NCI-H510A treated with DMSO at 0.1 percent for 48 hours (cell line): ENCODE measurements around the gene FGF22.
A peak's percentile ranks its signal among the peaks of the same experiment; 100 is the strongest.
"Not testable (repeated sequence)": the region's sequence is repeated elsewhere in the genome, so short reads cannot be mapped to it uniquely, and the experiment has no call there.

ENCODE experiments used
- DNase-seq: peaks from one replicate; lab custom pipeline; 2025; lab: John Stamatoyannopoulos, UW

Gene FGF22

DNA sequence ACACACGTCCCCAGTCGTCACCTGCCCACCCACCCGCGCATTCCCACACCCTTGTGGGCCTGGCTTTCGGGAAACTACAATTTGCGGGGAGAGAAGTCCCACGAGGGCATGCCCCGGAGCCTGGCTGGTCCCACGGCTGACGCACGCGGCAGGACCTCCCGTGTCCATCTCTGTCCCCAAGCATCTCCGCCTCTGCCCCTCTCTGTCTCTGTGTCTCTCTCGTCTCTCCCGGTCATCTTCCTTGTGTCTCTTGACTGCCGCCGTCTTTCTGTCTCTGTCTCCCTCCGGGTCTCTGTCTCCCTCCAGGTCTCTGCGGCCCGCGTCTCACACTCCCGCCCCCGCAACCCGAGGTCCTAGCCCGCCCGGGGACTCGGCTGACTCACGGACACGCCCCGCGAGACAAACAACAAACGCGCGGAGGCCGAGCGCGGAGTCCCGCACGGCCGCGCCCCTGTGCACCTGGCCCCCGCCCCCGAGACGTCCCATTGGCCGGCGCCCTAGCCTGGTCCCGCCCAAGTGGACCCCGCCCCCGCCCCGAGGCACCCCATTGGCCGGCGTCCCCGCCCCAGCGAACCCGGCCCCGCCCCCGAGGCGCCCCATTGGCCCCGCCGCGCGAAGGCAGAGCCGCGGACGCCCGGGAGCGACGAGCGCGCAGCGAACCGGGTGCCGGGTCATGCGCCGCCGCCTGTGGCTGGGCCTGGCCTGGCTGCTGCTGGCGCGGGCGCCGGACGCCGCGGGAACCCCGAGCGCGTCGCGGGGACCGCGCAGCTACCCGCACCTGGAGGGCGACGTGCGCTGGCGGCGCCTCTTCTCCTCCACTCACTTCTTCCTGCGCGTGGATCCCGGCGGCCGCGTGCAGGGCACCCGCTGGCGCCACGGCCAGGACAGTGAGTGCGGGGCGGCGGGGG lies at the start of gene FGF22:
Gene FGF22 (plus strand): TSS at position 627 of the 908 bp plus-strand sequence. CDS start 47 bp downstream, at position 674.
- DNase-seq: peak; percentile 56

DNA sequence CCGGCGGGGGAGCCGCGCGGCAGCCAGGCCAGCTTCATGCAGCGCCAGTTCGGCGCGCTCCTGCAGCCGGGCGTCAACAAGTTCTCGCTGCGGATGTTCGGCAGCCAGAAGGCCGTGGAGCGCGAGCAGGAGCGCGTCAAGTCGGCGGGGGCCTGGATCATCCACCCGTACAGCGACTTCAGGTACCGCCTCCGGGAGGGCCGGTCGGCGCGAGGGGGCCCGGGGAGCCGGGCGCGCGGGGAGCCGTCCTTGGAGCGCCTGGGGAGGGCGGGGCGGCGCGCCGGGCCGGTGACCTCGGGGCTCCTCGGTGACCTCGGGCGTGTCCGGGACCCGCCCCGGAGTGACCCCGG lies 49.3 kb upstream of the FGF22 start:
- DNase-seq: peak; percentile 16

DNA sequence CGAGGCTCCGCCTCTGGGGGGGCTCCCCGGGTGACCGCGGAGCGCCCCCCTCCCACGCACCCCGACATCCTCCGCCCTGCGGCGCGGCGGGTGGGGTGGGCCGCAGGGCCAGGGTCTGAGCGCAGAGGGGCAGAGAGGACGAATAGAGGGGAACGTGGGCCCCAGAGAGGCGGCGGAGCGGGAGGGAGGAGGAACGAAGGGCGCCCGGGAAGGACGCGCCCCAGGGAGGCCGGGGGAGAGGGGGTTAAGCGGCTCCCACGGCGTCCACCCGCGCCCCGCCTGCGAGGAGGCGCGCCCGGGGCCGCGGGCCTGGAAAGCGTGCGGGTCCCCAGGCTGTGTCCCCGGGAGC lies 49.0 kb upstream of the FGF22 start:
- DNase-seq: no peak

- DNase-seq: no peak
Observed at GRCh38 chr19:591099-591958, 48.4 kb upstream of the FGF22 start.

DNA sequence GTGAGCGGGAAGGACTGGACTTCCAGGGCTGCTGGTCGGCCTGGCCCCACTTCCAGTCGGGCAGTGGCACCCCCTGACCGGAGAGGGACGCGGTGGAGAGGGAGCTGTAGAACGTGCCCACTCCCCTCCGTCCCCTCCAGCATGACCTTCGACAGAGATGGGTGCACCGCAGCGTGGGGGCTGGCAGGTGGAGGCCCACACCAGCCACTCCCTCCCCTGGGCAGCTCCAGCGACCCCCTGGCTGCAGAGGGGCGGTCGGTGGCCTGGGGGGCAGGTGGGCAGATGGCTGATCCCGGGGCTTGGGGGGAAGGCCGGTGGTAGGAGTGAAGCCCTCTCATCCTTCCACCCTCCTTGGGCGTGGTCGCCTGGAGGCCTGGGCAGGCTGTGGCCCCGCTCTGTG lies 47.6 kb upstream of the FGF22 start:
- DNase-seq: no peak

DNA sequence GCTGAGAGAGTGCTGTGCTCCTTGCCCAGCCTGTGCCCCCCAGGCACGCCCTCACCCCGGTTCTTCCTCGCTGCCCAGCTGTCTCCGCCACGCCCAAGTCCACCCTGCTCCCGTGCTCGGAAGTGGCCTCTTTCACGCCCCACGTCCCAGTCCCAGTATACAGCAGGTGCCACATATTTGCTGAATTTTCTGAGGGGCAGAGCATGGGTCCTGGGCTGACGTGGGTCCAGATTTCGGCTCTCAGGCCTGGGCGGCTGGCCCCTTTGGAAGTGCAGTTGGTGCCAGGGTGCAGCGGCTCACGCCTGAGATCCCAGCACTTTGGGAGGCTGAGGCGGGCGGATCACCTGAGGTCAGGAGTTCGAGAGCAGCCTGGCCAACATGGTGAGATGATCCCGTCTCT lies 46.6 kb upstream of the FGF22 start:
- DNase-seq: no peak

DNA sequence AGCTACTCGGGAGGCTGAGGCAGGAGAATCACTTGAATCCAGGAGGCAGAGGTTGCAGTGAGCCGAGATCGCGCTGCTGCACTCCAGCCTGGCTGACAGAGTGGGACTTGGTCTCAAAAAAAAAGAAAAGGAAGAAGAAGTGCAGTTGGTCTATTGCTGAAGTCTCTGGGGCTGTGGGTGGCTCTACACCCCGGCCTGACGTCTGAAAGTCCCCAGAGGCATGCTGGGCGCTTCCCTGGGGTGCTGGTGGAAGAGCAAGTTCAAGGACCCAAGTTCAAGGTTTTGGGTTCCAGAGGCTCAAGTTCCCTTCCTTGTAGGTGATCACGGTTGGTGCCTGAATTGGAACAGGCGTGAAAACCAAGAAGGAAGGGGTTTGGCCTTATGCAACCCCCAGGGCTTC lies 46.2 kb upstream of the FGF22 start:
- no peak for DNase-seq

DNA sequence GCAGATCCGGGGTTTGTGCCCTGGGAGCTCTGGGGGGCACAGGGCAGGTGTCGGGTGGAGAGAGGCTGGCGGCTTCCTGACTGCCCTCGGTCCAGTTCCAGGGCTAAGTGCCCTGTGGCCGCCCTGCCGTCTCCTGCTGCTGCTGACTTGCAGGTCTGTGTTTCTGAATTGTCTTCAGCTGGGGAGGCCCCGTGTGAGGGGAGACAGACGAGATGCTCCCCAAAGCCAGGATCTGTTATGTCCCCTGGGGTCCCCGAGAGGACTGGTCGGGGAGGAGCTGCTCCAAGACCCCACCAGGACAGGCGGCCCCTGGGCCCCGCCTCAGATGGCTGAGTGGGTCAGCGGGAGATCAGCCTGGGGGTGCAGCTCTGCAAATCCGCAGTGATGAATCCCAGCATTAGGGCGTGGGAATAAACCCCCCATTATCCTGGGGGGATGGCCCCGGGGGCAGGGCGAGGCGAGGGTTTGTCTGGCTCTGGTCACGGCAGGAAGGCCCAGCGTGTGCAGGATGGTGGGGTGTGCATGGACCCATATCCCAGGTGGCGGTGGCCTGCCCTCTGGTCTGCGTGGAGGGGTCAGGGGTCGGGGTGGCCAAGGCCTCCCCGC lies 45.3 kb upstream of the FGF22 start:
- DNase-seq: no peak

DNA sequence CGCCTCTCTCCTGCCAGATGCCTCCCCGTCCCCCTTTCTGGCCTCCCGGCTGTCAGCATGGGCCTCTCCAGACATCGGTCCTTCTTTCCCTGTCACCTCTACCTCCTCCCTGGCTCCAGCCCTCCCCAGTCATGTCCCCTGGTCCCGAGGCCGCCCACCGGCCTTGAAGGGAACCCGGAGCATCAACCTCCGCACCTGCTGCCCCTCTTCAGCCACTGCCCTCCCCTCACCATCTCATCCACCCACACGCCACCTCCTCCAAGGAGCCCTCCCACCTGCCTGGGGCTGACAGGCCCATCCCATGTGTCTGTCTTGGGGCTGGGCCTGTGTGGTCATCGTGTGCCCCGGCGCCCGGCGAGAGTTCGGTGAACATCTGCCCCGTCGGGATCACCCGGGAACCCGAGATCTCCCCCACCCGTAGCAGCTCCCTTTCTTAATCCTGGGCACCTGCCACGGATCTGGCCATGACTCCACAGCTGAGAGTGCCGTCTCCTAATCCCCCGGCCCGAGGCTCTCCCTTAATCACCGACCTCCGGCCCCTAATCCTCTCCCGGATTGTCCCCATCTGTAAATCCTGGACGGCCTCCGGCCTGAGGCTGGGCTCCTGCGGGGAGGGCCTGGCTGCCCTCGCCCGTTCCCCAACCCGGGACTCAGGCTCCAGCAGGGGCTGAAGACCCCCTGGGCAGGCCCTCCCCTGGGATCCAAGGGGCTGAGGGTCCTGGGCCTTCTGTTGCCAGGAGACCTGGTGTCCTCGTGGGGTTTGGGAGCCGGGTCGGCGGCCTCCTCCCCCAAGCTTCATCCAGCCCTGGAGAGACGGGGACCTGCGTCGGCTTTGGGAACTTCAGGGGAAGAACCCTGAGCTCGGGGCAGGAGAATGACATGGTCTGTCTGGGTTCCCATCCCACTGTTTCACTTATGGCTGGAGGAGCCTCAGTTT lies 44.1 kb upstream of the FGF22 start:
- no peak for DNase-seq

GRCh38 chr19:596263-596655 lies 43.4 kb upstream of the FGF22 start:
- no peak for DNase-seq

- no peak for DNase-seq
Observed at GRCh38 chr19:597406-598315, 42.0 kb upstream of the FGF22 start.

DNA sequence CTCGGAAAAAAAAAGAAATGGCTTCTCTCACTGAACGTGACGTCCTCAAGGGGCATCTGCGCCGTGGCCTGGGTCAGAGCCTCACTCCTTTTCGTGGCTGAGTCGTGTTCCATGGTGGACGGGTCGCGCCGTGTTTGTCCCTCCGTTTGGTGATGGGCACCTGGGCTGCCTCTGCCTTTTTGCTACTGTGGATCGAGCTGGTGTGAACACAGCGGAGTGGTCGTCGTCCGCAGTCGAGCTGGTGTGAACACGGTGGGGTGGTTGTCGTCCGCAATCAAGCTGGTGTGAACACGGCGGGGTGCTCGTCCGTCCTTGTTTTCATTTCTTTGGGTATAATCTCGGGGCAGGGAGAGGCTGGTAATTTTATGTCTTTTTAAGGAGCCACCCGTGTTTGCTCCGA lies 38.4 kb upstream of the FGF22 start:
- no peak for DNase-seq

- DNase-seq: no peak
Observed at GRCh38 chr19:601790-602189, 37.9 kb upstream of the FGF22 start.

DNA sequence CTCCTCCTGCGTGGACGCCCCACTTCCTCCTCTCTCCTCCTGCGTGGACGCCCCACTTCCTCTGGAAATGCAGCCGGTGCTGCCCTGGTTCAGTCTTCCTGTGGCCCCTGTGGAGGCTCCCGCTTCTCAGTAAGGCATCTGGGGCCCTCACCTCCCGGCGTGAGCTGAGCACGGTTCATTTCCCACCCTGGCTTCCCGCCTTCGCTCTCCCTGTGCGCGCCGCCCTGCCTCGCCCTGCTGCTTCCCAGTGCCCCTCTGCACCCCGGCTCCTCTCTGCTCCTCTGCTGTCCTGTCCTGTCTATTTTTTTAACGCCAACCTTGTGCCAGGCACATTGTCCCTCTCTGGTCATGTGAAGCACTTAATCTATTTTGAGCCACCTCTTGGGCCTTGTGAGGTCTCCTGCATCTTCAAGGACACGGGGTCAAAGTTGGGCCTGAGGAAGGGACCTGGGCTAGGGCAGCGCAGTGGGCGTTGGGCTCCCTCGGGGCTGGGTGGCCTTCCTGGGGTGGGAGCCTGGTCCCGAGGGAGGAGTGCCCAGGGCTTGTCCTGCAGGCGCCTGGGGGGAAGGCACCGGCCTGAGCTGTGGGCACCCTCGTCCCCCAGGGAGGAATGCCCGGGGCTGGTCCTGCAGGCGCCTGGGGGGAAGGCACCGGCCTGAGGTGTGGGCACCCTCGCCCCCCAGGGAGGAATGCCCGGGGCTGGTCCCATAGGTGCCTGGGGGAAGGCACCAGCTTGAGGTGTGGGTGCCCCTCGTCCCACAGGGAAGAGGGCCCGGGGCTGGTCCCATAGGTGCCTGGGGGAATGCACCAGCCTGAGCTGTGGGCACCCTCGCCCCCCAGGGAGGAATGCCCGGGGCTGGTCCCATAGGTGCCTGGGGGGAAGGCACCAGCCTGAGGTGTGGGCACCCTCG lies 37.0 kb upstream of the FGF22 start:
- DNase-seq: no peak

DNA sequence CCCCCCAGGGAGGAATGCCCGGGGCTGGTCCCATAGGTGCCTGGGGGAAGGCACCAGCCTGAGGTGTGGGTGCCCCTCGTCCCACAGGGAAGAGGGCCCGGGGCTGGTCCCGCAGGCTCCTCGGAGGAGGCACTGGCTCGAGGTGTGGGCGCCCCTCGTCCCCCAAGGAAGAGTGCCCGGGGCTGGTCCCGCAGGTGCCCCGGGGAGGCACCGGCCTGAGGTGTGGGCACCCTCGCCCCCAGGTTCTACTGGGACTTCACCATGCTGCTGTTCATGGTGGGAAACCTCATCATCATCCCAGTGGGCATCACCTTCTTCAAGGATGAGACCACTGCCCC lies 36.4 kb upstream of the FGF22 start:
- not testable (repeated sequence) for DNase-seq

DNA sequence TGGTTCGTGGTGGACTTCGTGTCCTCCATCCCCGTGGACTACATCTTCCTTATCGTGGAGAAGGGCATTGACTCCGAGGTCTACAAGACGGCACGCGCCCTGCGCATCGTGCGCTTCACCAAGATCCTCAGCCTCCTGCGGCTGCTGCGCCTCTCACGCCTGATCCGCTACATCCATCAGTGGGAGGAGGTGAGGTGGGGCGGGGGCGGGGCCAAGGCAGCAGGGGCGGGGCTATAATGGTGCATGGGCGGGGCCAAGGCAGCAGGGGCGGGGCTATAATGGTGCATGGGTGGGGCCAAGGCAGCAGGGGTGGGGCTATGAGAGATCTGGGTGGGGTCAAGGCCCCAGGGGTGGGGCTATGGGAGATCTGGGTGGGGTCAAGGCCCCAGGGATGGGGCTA lies 35.9 kb upstream of the FGF22 start:
- DNase-seq: not testable (repeated sequence)

DNA sequence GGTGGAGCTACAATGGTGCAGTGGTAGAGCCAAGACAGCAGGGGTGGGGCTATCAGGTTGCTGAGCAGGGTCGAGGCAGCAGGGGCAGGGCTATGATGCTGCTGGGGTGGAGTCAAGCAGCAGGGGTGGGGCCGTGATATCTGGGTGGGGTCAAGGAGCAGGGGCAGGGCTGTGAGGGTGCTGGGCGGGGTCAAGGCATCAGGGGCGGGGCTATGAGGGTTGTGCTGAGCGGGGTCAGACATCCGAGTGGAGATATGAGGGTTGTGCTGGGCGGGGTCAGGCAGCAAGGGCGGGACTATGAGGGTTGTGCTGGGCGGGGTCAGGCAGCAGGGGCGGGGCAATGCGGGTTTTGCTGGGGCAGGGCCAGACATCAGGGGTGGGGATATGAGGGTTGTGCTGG lies 35.3 kb upstream of the FGF22 start:
- no peak for DNase-seq

DNA sequence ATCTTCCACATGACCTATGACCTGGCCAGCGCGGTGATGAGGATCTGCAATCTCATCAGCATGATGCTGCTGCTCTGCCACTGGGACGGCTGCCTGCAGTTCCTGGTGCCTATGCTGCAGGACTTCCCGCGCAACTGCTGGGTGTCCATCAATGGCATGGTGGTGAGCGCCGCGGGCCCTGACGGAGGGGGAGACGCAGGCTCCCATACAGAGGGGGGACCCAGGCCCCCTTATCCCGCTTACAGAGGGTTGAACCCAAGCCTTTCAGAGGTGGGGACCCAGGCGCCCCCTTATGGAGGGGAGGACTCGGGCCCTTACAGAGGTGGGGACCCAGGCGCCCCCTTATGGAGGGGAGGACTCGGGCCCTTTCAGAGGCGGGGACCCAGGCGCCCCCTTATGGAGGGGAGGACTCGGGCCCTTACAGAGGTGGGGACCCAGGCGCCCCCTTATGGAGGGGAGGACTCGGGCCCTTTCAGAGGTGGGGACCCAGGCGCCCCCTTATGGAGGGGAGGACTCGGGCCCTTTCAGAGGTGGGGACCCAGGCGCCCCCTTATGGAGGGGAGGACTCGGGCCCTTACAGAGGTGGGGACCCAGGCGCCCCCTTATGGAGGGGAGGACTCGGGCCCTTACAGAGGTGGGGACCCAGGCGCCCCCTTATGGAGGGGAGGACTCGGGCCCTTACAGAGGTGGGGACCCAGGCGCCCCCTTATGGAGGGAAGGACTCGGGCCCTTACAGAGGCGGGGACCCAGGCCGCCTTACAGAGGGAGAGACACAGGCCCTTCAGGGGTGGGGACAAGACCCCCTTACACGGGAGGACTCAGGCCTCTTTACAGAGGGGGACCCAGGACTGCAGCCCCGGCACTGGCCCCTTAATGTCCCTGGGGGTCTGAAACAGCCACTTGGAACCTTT lies 34.4 kb upstream of the FGF22 start:
- not testable (repeated sequence) for DNase-seq
